HepG2 (cell line): ENCODE results near the gene PHF10. TPM values are rescaled to one million over a fixed set of nuclear protein-coding genes. Genes with fewer than 3 reads are reported as not detected.

Source experiments
- ASH2L ChIP-seq: fragments of 300-600, 200-600 bp; sonication (generic); IDR thresholded peaks from 2 replicates; pipeline ENCODE4 v1.7.0; 2017; ENCODE audit warnings: low read depth, mild to moderate bottlenecking, moderate library complexity, mixed read lengths, low read length; ENCODE audit not compliant: insufficient read length
- BCL3 ChIP-seq: sonication (generic); formaldehyde crosslinking; IDR thresholded peaks from 2 replicates; pipeline ENCODE4 v1.5.1; 2020; ENCODE audit warnings: mild to moderate bottlenecking, missing genetic modification reagents, moderate library complexity
- CERS6 ChIP-seq: sonication (generic); formaldehyde crosslinking; IDR thresholded peaks from 2 replicates; pipeline ENCODE4 v1.5.0; 2020; ENCODE audit warnings: missing genetic modification reagents
- CREB1 ChIP-seq, 2 experiments: fragments of 450-650 bp in 1 of 2; IDR thresholded peaks; 2 replicates each; pipeline ENCODE4 v1.6.1; 2016 to 2017; ENCODE audit warnings: control low read depth in 1 of 2, mild to moderate bottlenecking in 1 of 2, missing compliant biosample characterization in 1 of 2, missing genetic modification characterization in 1 of 2
- JUNB ChIP-seq: sonication (generic); formaldehyde crosslinking; IDR thresholded peaks from 2 replicates; pipeline ENCODE4 v1.8.0; 2022; ENCODE audit warnings: missing genetic modification reagents, mild to moderate bottlenecking, borderline replicate concordance
- MAFG ChIP-seq: sonication (generic); formaldehyde crosslinking; IDR thresholded peaks from 2 replicates; pipeline ENCODE4 v1.5.1; 2020; ENCODE audit warnings: mild to moderate bottlenecking, missing genetic modification reagents
- NFYC ChIP-seq: IDR thresholded peaks from 2 replicates; pipeline ENCODE4 v1.6.1; 2016; ENCODE audit warnings: missing genetic modification reagents, missing compliant biosample characterization
- POLR2A ChIP-seq, 2 experiments: IDR thresholded peaks; 2 replicates each; pipeline ENCODE4 v1.6.1; 2011; ENCODE audit warnings: low read depth in 2 of 2, low read length in 2 of 2, mild to moderate bottlenecking in 1 of 2, moderate library complexity in 1 of 2; ENCODE audit not compliant: insufficient read depth in 1 of 2
- RAD51 ChIP-seq: fragments of 450-650 bp; IDR thresholded peaks from 2 replicates; pipeline ENCODE4 v1.6.1; 2016; ENCODE audit warnings: borderline replicate concordance
- RFXAP ChIP-seq: sonication (generic); formaldehyde crosslinking; IDR thresholded peaks from 2 replicates; pipeline ENCODE4 v1.4.0; 2020; ENCODE audit warnings: missing genetic modification reagents, borderline replicate concordance
- ZBTB21 ChIP-seq: sonication (generic); formaldehyde crosslinking; IDR thresholded peaks from 2 replicates; pipeline ENCODE4 v1.4.0; 2020; ENCODE audit warnings: missing genetic modification reagents
- ZFP41 ChIP-seq: sonication (generic); formaldehyde crosslinking; IDR thresholded peaks from 2 replicates; pipeline ENCODE4 v1.4.0; 2020; ENCODE audit warnings: mild to moderate bottlenecking, missing genetic modification reagents, borderline replicate concordance
- ZNF333 ChIP-seq: sonication (generic); formaldehyde crosslinking; IDR thresholded peaks from 2 replicates; pipeline ENCODE4 v1.4.0; 2020; ENCODE audit warnings: mild to moderate bottlenecking, missing genetic modification reagents, borderline replicate concordance
- ZXDC ChIP-seq: sonication (generic); formaldehyde crosslinking; IDR thresholded peaks from 2 replicates; pipeline ENCODE4 v1.5.0; 2020; ENCODE audit warnings: mild to moderate bottlenecking, missing genetic modification reagents
- polyA plus RNA-seq, 8 experiments: library from polyadenylated mRNA; depleted of rRNA in 3 of 8; stranded (reverse) in 7 of 8; unstranded in 1 of 8; fragments of >200 nt; fragmentation: Illumina TruSeq in 4 of 8; extraction: Trizol in 4 of 8; gene quantifications; 2 replicates each; pipeline versions ENCODE4 v1.2.1 to v1.2.3, GENCODE V29; 2011 to 2016; ENCODE audit warnings: low read depth in 4 of 8, missing spikeins in 1 of 8, mixed read lengths in 1 of 8; ENCODE audit not compliant: insufficient read depth in 1 of 8
- total RNA-seq, 5 experiments: library from RNA; depleted of rRNA; stranded (reverse); fragments of >200 nt; fragmentation: Illumina TruSeq; extraction: Trizol; gene quantifications; 2 replicates each; pipeline ENCODE4 v1.2.3, GENCODE V29; 2016; ENCODE audit warnings: low read depth in 1 of 5

The PHF10 gene
- total and polyA plus RNA-seq, 2 of the 13 experiments (the other 11 are each of a cell fraction or from before 2014, with no cell fraction given) = 42.1 to 84.1 TPM

GRCh38 chr6:169723200-169723909 lies 945 bp downstream of the PHF10 start (continued):
- TF ChIP-seq BCL3 (CRISPR knock-in tag) = no peak
- peak; percentile 53 for TF ChIP-seq ASH2L
- TF ChIP-seq ZNF333 (CRISPR knock-in tag) = no peak
- no peak for TF ChIP-seq ZBTB21
- no peak for TF ChIP-seq RFXAP (CRISPR knock-in tag)
- no peak for TF ChIP-seq MAFG
- no peak for TF ChIP-seq NFYC (CRISPR knock-in tag)
- no peak for TF ChIP-seq POLR2A (IDR thresholded peaks at IDR 0.05; ENCODE audit: insufficient read depth in 1 of 2, low read depth in 2 of 2, low read length in 2 of 2)
- no peak for TF ChIP-seq ZXDC
- no peak for TF ChIP-seq JUNB
- no peak for TF ChIP-seq ZFP41 (CRISPR knock-in tag)
- no peak for TF ChIP-seq RAD51
- TF ChIP-seq CERS6 (CRISPR knock-in tag) = no peak
- TF ChIP-seq CREB1 (IDR thresholded peaks at IDR 0.05) = no peak
- TF ChIP-seq CREB1 (CRISPR knock-in tag; IDR thresholded peaks at IDR 0.05) = no peak
